ENCODE measurements around the gene SKI. TPM values are rescaled to one million over a fixed set of nuclear protein-coding genes. Genes with fewer than 3 reads are reported as not detected.

SKI gene
- total RNA-seq, 4 donors from 2014 or later = 60.2 to 157 (median 79.0) TPM

DNA sequence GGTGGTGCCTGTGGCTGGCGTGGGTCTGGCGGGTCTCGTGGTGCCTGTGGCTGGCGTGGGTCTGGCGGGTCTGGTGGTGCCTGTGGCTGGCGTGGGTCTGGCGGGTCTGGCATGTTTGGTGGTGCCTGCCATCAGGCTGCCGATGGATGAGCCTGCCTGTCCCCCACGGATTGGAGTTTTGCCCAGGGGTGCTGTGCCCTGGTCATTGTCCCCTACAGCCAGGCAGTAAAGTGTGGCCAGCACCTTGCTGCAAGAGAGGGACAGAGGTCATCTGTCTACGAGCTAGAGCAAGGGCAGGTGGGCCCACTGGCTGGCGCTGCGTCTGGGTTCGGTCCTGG lies 41.8 kb downstream of the SKI start:
- Histone ChIP-seq H3K9me3 (no peaks in the 10 kb centered on the region), H3K4me1 (peaks cover 12 to 100% (median 91%) of the 10 kb centered on the region in 3 donors), H3K27me3 (no peaks in the 10 kb centered on the region), H3K27ac (peak overlapping the region in 3 of 4 donors; percentile 71 to 82 (median 80)), H3K4me3 (peak overlapping the region in 1 of 2 donors; percentile 10), H3K36me3 (no peaks in the 10 kb centered on the region)
- ATAC-seq = no peak
- no CpG with 5 or more reads among the region's 13 CpGs for WGBS, 2 donors (ENCODE audit: low coverage in 1 of 2)
- TF ChIP-seq, protein P1, sequence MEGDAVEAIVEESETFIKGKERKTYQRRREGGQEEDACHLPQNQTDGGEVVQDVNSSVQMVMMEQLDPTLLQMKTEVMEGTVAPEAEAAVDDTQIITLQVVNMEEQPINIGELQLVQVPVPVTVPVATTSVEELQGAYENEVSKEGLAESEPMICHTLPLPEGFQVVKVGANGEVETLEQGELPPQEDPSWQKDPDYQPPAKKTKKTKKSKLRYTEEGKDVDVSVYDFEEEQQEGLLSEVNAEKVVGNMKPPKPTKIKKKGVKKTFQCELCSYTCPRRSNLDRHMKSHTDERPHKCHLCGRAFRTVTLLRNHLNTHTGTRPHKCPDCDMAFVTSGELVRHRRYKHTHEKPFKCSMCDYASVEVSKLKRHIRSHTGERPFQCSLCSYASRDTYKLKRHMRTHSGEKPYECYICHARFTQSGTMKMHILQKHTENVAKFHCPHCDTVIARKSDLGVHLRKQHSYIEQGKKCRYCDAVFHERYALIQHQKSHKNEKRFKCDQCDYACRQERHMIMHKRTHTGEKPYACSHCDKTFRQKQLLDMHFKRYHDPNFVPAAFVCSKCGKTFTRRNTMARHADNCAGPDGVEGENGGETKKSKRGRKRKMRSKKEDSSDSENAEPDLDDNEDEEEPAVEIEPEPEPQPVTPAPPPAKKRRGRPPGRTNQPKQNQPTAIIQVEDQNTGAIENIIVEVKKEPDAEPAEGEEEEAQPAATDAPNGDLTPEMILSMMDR (IDR thresholded peaks at IDR 0.05) = no peak
- no peak for TF ChIP-seq EP300 (IDR thresholded peaks at IDR 0.05)
- TF ChIP-seq POLR2A (IDR thresholded peaks at IDR 0.05) = no peak
- TF ChIP-seq POLR2AphosphoS5 (IDR thresholded peaks at IDR 0.05) = no peak

DNA sequence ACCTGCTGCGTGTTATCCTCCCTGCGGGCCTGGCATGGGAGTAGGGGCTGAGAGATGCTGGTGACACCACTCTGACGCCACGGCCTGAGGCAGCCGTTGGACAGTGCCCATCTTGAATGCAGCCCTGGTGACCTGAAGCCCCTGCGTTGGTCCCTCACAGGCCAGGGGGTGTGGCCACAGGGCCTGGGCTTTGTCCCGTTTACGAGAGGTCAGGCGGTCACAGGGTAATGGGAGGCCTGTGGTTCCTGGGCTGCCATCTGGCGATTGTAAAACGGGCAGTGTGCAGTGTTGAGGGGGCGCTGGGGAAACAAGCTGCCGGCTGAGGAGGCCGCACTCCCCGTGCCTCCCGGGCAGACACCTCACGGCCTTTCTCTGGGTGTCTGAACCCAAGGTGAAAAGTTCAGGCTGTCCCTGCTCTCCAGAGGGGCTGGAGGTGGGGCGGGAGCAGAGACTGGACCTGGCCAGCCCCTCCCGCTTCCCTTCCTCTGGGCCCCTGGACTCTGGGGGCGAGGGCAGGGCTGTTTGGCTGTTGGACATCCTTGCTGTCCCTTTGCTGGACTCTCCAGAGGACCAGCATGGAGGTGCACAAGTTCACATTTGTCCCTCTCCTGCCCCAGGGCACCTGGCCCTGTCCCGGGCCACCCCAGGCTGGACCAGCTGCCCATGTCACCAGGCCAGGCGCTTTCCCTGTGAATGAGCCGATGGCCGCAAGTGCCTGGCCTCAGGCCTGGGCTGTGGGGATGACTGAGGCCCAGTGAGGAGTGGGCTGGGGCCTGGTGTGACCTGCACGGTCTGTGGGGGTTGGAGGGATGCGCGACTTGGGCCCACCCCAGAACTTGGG lies 42.4 kb downstream of the SKI start:
- Histone ChIP-seq H3K9me3 (no peaks in the 10 kb centered on the region), H3K4me3 (peak overlapping the region in 1 of 2 donors; percentile 10), H3K36me3 (no peaks in the 10 kb centered on the region), H3K27me3 (no peaks in the 10 kb centered on the region), H3K4me1 (peaks cover 12 to 100% (median 95%) of the 10 kb centered on the region in 3 donors), H3K27ac (peak overlapping the region; percentile 9 to 82 (median 76))
- ATAC-seq = peak; percentile 9
- no peak for TF ChIP-seq POLR2AphosphoS5 (IDR thresholded peaks at IDR 0.05)
- no peak for TF ChIP-seq POLR2A (IDR thresholded peaks at IDR 0.05)
- TF ChIP-seq, protein P1 (IDR thresholded peaks at IDR 0.05) = no peak
- no peak for TF ChIP-seq EP300 (IDR thresholded peaks at IDR 0.05)
- WGBS, 2 donors (ENCODE audit: low coverage in 1 of 2) = no CpG with 5 or more reads among the region's 27 CpGs

DNA sequence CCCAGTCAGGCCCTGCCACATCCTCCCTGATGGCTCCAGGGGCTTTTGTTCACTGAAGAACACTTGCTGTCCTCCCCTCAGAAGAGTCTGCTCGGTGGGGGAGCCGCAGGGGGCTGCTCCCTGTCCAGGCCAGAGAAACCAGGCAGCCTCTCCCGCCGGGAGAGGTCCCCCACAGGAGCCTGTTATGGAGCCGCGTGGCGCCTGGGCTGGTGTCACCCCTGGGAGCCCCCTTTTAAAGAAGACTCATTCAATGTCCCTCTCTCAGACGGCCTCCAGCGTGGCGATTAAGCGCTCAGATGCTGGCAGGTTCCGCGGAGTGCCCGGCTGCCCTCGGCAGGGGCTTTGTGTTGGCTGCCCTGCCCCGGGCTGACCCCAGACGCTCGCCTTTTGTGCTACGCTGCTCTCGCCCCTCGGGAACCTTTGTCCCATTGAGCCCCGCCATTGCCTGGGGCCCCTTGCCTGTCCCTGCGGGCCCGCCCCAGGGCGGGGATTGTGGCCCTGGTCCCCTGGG lies 43.1 kb downstream of the SKI start:
- WGBS, 2 donors (ENCODE audit: low coverage in 1 of 2) = no CpG with 5 or more reads among the region's 25 CpGs
- no peaks in the 10 kb centered on the region for H3K27me3 ChIP-seq
- H3K9me3 ChIP-seq = no peaks in the 10 kb centered on the region
- no peak for TF ChIP-seq POLR2A (IDR thresholded peaks at IDR 0.05)
- TF ChIP-seq, protein P1 (IDR thresholded peaks at IDR 0.05) = no peak
- no peak for TF ChIP-seq EP300 (IDR thresholded peaks at IDR 0.05)
- TF ChIP-seq POLR2AphosphoS5 (IDR thresholded peaks at IDR 0.05) = no peak
- H3K4me3 ChIP-seq = no peak overlapping the region
- H3K4me1 ChIP-seq = peaks cover 16 to 100% (median 98%) of the 10 kb centered on the region in 3 donors
- ATAC-seq = no peak
- no peaks in the 10 kb centered on the region for H3K36me3 ChIP-seq
- H3K27ac ChIP-seq = peak overlapping the region in 3 of 4 donors; percentile 71 to 82 (median 80)

DNA sequence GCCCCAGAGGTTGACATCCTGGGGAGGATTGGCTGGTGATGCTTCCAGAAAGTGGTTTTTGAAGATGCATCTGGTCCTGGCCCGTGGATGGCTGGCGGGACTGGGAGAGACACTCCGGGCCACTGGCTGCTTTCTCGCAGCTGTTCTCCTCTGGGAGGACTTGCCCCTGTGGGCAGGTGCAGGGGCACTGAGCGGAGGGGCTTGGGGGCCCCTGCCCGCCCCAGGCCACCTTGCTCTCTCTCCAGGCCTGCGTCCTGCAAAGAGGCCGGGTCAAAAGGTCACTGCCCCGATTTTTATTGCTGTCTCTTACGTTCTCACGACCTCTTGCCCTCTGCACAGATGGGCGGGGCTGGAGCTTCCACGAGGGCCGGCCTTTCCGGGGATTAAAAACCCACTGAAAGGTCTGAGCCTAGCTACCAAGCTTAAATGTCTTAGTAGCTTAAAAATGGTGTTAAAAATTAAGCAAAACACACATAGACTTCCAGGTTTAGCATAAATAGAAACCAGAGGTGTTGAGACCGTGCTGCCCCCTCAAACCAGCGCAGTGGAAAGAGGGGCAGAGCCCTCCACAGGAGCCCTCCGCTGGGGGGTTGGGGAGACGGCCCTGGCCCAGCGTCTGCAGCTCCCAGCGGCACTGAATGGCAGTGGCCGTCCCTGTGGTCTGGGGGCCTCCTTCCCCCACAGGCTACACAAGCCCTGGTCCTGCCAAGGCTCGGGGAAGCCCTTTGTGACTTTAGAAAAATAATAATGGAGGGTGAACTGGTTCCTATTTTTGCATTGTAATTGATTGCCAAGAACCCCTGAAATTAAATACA lies 43.9 kb downstream of the SKI start:
- Histone ChIP-seq H3K4me3 (no peak overlapping the region), H3K4me1 (peaks cover 21 to 100% (median 98%) of the 10 kb centered on the region in 3 donors), H3K36me3 (no peaks in the 10 kb centered on the region), H3K27me3 (no peaks in the 10 kb centered on the region), H3K9me3 (no peaks in the 10 kb centered on the region), H3K27ac (peak overlapping the region in 3 of 4 donors; percentile 75 to 82 (median 80))
- TF ChIP-seq POLR2A (IDR thresholded peaks at IDR 0.05) = no peak
- no peak for TF ChIP-seq POLR2AphosphoS5 (IDR thresholded peaks at IDR 0.05)
- no peak for TF ChIP-seq EP300 (IDR thresholded peaks at IDR 0.05)
- TF ChIP-seq, protein P1 (IDR thresholded peaks at IDR 0.05) = no peak
- WGBS, 2 donors (ENCODE audit: low coverage in 1 of 2) = 21 to 27% methylated on average over 5 to 9 of the region's 23 CpGs
- no peak for ATAC-seq
